HCT116 (cell line): Measurements from ENCODE around the gene FHOD3.

Source experiments
- REST ChIP-seq: IDR thresholded peaks from 2 replicates; pipeline ENCODE4 v1.6.1; 2012; ENCODE audit warnings: low read depth
- TF ChIP-seq, protein P1 (sequence below): IDR thresholded peaks from 2 replicates; pipeline ENCODE4 v1.6.1; 2012

- TF ChIP-seq REST: no peak
- TF ChIP-seq, protein P1, sequence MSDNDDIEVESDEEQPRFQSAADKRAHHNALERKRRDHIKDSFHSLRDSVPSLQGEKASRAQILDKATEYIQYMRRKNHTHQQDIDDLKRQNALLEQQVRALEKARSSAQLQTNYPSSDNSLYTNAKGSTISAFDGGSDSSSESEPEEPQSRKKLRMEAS: no peak
These were observed 461.1 kb downstream of the FHOD3 start for GRCh38 chr18:36758623-36759022.
